Stimulated activated CD8-positive, alpha-beta memory T cell treated with anti-CD3 and anti-CD28 coated beads, Interleukin-12 subunit alpha, Interleukin-12 subunit beta, amount 100 ng/mL, for 4 hours (primary cell): ENCODE measurements around the gene SEMA3B.
A peak's percentile ranks its signal among the peaks of the same experiment; 100 is the strongest.
"Not testable (repeated sequence)": the region's sequence is repeated elsewhere in the genome, so short reads cannot be mapped to it uniquely, and the experiment has no call there.

Source experiments
- DNase-seq: peaks from one replicate; pipeline ENCODE4 v3.0.0-alpha.2; 2020; ENCODE audit warnings: low read depth

Gene SEMA3B

GRCh38 chr3:50258979-50259378, 10.0 kb upstream of the SEMA3B start:
- no peak for DNase-seq

GRCh38 chr3:50259432-50260026, 9.4 kb upstream of the SEMA3B start:
- no peak for DNase-seq

- peak; percentile 71 for DNase-seq
Measured at GRCh38 chr3:50260027-50260941, 8.7 kb upstream of the SEMA3B start.

- DNase-seq: no peak
Measured at GRCh38 chr3:50260942-50261441, 8.0 kb upstream of the SEMA3B start.

GRCh38 chr3:50261505-50261904, 7.4 kb upstream of the SEMA3B start:
- DNase-seq: no peak

GRCh38 chr3:50262200-50262599, 6.7 kb upstream of the SEMA3B start:
- DNase-seq: not testable (repeated sequence)

- DNase-seq: no peak
Measured at GRCh38 chr3:50262778-50263177, 6.2 kb upstream of the SEMA3B start.

- DNase-seq: no peak
Measured at GRCh38 chr3:50263478-50264382, 5.2 kb upstream of the SEMA3B start.

- DNase-seq: no peak
Measured at GRCh38 chr3:50264383-50264963, 4.5 kb upstream of the SEMA3B start.

GRCh38 chr3:50264964-50265485, 3.9 kb upstream of the SEMA3B start:
- DNase-seq: no peak

- no peak for DNase-seq
Measured at GRCh38 chr3:50265571-50265970, 3.4 kb upstream of the SEMA3B start.

- DNase-seq: no peak
Measured at GRCh38 chr3:50266017-50266416, 2.9 kb upstream of the SEMA3B start.

- no peak for DNase-seq
Measured at GRCh38 chr3:50266836-50267235, 2.1 kb upstream of the SEMA3B start.

GRCh38 chr3:50267280-50267913, 1.6 kb upstream of the SEMA3B start:
- no peak for DNase-seq

- no peak for DNase-seq
Measured at GRCh38 chr3:50268276-50268675, 671 bp upstream of the SEMA3B start.

- DNase-seq: no peak
Measured at GRCh38 chr3:50269460-50269859, 513 bp downstream of the SEMA3B start.

GRCh38 chr3:50269977-50270413, 1.0 kb downstream of the SEMA3B start:
- no peak for DNase-seq

- no peak for DNase-seq
Measured at GRCh38 chr3:50270422-50271224, 1.7 kb downstream of the SEMA3B start.

GRCh38 chr3:50271314-50271936, 2.5 kb downstream of the SEMA3B start:
- DNase-seq: no peak

- not testable (repeated sequence) for DNase-seq
Measured at GRCh38 chr3:50272538-50272910, 3.6 kb downstream of the SEMA3B start.
